HepG2 (cell line): ENCODE data around the gene TMEM14A. TPM values are rescaled to one million over a fixed set of nuclear protein-coding genes. Genes with fewer than 3 reads are reported as not detected.

Experiments used
- ATAC-seq: fragments of 200-7000 bp; cut with Tn5 transposase; 3 replicates; pipeline ENCODE4 v1.9.1; 2020; ENCODE audit warnings: mild to moderate bottlenecking, moderate library complexity
- BruUV-seq: library from RNA; stranded (reverse); fragments of 400-500 nt; replicated peaks from 2 replicates; lab custom pipeline; 2021; lab: Mats Ljungman, UMichigan
- CTCF ChIA-PET: fragments of 300-600 bp; formaldehyde crosslinking; extraction: SDS; loops from one replicate; lab custom pipeline; 2021; ENCODE audit warnings: low total read pairs, inconsistent platforms, low intra/inter-chr PET ratio; lab: Yijun Ruan, JAX
- POLR2A ChIA-PET: fragments of 350-600 bp; sonication (Branson Sonifier 250); formaldehyde crosslinking; loops from one replicate; lab custom pipeline; 2020; ENCODE audit warnings: antibody characterized with exemption, inconsistent platforms; lab: Yijun Ruan, JAX
- DNase-seq: peaks from one replicate; pipeline ENCODE4 v3.0.0-alpha.2; 2015; ENCODE audit warnings: low spot score
- FAIRE-seq: peaks from 3 replicates; lab custom pipeline; 2011; peaks lifted over from hg19 to GRCh38; lab: Jason Lieb, UNC
- H2AFZ ChIP-seq: one replicate; pipeline ENCODE4 v1.6.1; 2011; ENCODE audit warnings: low read length, inconsistent platforms
- H3K27ac ChIP-seq: fragments of 300-600 bp; 3 replicates; pipeline ENCODE4 v1.8.0; 2011; ENCODE audit warnings: mixed run types, mild to moderate bottlenecking, mixed read lengths, low read length, inconsistent platforms; ENCODE audit not compliant: insufficient read depth; ENCODE audit errors: extremely low read length
- H3K27me3 ChIP-seq, 2 experiments: fragments of 200-600 bp in 1 of 2; 2 replicates in 1 of 2; 3 replicates in 1 of 2; pipeline versions ENCODE4 v1.6.0 to v1.8.0; 2011; ENCODE audit warnings: low read length in 2 of 2, mild to moderate bottlenecking in 2 of 2, moderate library complexity in 2 of 2, inconsistent platforms in 1 of 2; ENCODE audit not compliant: insufficient read depth in 2 of 2, control insufficient read depth in 1 of 2
- H3K36me3 ChIP-seq, 2 experiments: fragments of 200-600 bp in 1 of 2; replicated peaks in 1 of 2; 2 replicates in 1 of 2; 3 replicates in 1 of 2; pipeline versions ENCODE4 v1.5.1 to v1.8.0; 2011; ENCODE audit warnings: low read length in 2 of 2, inconsistent platforms in 1 of 2; ENCODE audit not compliant: insufficient read depth in 2 of 2, control insufficient read depth in 1 of 2
- H3K4me1 ChIP-seq: 2 replicates; pipeline ENCODE4 v1.5.1; 2012; ENCODE audit warnings: low read length, inconsistent platforms; ENCODE audit not compliant: insufficient read depth
- H3K4me2 ChIP-seq: 2 replicates; pipeline ENCODE4 v1.6.0; 2011; ENCODE audit warnings: low read depth, low read length, inconsistent platforms
- H3K4me3 ChIP-seq, 3 experiments: fragments of 200-600 bp in 1 of 3; sonication (generic), shearing (Covaris generic) in 1 of 3; replicated peaks in 1 of 3; 2 replicates each; pipeline ENCODE4 v1.5.1; 2011 to 2016; ENCODE audit warnings: low read length in 3 of 3, inconsistent platforms in 2 of 3, low read depth in 2 of 3, mild to moderate bottlenecking in 2 of 3, control low read depth in 1 of 3, mixed read lengths in 1 of 3; ENCODE audit not compliant: insufficient read depth in 1 of 3
- H3K79me2 ChIP-seq: one replicate; pipeline ENCODE4 v1.6.1; 2011; ENCODE audit warnings: low read length, inconsistent platforms; ENCODE audit not compliant: insufficient read depth
- H3K9ac ChIP-seq: 2 replicates; pipeline ENCODE4 v1.6.0; 2011; ENCODE audit warnings: mild to moderate bottlenecking, low read depth, low read length, inconsistent platforms; ENCODE audit not compliant: insufficient read depth
- H3K9me3 ChIP-seq: 2 replicates; pipeline ENCODE4 v1.5.1; 2012; ENCODE audit warnings: mild to moderate bottlenecking, low read length
- H4K20me1 ChIP-seq: 2 replicates; pipeline ENCODE4 v1.6.0; 2011; ENCODE audit warnings: inconsistent platforms, mild to moderate bottlenecking, low read length, moderate library complexity; ENCODE audit not compliant: insufficient read depth
- AKAP8 ChIP-seq: sonication (generic); formaldehyde crosslinking; IDR thresholded peaks from 2 replicates; pipeline ENCODE4 v1.5.1; 2020; ENCODE audit warnings: mild to moderate bottlenecking, missing genetic modification reagents
- ERF ChIP-seq: IDR thresholded peaks from 2 replicates; pipeline ENCODE4 v1.6.1; 2018; ENCODE audit warnings: missing biosample characterization, missing genetic modification reagents
- FOXJ3 ChIP-seq: sonication (generic); formaldehyde crosslinking; IDR thresholded peaks from 2 replicates; pipeline ENCODE4 v1.4.0; 2020; ENCODE audit warnings: missing genetic modification reagents, mild to moderate bottlenecking, borderline replicate concordance
- HNF4G ChIP-seq, 2 experiments: sonication (generic) in 1 of 2; formaldehyde crosslinking in 1 of 2; IDR thresholded peaks; 2 replicates each; pipeline versions ENCODE4 v1.4.0 to v1.6.1; 2011 to 2020; ENCODE audit warnings: borderline replicate concordance in 2 of 2, low read depth in 2 of 2, mild to moderate bottlenecking in 2 of 2, low read length in 1 of 2, missing genetic modification reagents in 1 of 2, moderate library complexity in 1 of 2
- NFYC ChIP-seq: IDR thresholded peaks from 2 replicates; pipeline ENCODE4 v1.6.1; 2016; ENCODE audit warnings: missing genetic modification reagents, missing compliant biosample characterization
- TOE1 ChIP-seq: sonication (generic); formaldehyde crosslinking; IDR thresholded peaks from 2 replicates; pipeline ENCODE4 v1.4.0; 2020; ENCODE audit warnings: mild to moderate bottlenecking, missing genetic modification reagents
- ZMAT3 ChIP-seq: sonication (generic); formaldehyde crosslinking; conservative IDR thresholded peaks from 2 replicates; pipeline ENCODE4 v1.7.0; 2021; ENCODE audit warnings: missing genetic modification reagents
- ZNF180 ChIP-seq: sonication (generic); formaldehyde crosslinking; IDR thresholded peaks from 2 replicates; pipeline ENCODE4 v1.4.0; 2020; ENCODE audit warnings: low read depth, missing genetic modification reagents, borderline replicate concordance
- ZNF501 ChIP-seq: sonication (generic); formaldehyde crosslinking; IDR thresholded peaks from 2 replicates; pipeline ENCODE4 v1.5.1; 2020; ENCODE audit warnings: mild to moderate bottlenecking, moderate library complexity, missing genetic modification reagents
- ZNF543 ChIP-seq: sonication (generic); formaldehyde crosslinking; IDR thresholded peaks from 2 replicates; pipeline ENCODE4 v1.4.0; 2020; ENCODE audit warnings: mild to moderate bottlenecking, missing genetic modification reagents
- ZNF552 ChIP-seq: sonication (generic); formaldehyde crosslinking; IDR thresholded peaks from 2 replicates; pipeline ENCODE4 v1.9.0; 2022; ENCODE audit warnings: missing genetic modification reagents, mild to moderate bottlenecking, borderline replicate concordance
- ZNF598 ChIP-seq: sonication (generic); formaldehyde crosslinking; IDR thresholded peaks from 2 replicates; pipeline ENCODE4 v1.5.1; 2020; ENCODE audit warnings: mild to moderate bottlenecking, missing genetic modification reagents, borderline replicate concordance
- WGBS: methylation state at CpG from one replicate; pipeline ENCODE4 v1.1.6; 2017; ENCODE audit warnings: low lambda C conversion rate; 5-methylcytosine and 5-hydroxymethylcytosine counted together
- in situ Hi-C: cut with HindIII; loops from 2 replicates; pipeline ENCODE4 v1.10.0; 2017; ENCODE audit warnings: low pct_unique_long_range_greater_than_20kb; ENCODE audit not compliant: extremely low pct_ligation_motif_present
- intact Hi-C: fragments of 100-400 bp; cut with micrococcal nuclease; formaldehyde crosslinking; loops from one replicate; pipeline ENCODE4 v1.10.0; 2022; ENCODE audit not compliant: unreplicated experiment
- polyA plus RNA-seq, 8 experiments: library from polyadenylated mRNA; depleted of rRNA in 3 of 8; stranded (reverse) in 7 of 8; unstranded in 1 of 8; fragments of >200 nt; fragmentation: Illumina TruSeq in 4 of 8; extraction: Trizol in 4 of 8; gene quantifications; 2 replicates each; pipeline versions ENCODE4 v1.2.1 to v1.2.3, GENCODE V29; 2011 to 2016; ENCODE audit warnings: low read depth in 4 of 8, missing spikeins in 1 of 8, mixed read lengths in 1 of 8; ENCODE audit not compliant: insufficient read depth in 1 of 8
- total RNA-seq, 5 experiments: library from RNA; depleted of rRNA; stranded (reverse); fragments of >200 nt; fragmentation: Illumina TruSeq; extraction: Trizol; gene quantifications; 2 replicates each; pipeline ENCODE4 v1.2.3, GENCODE V29; 2016; ENCODE audit warnings: low read depth in 1 of 5
- TF ChIP-seq, protein P1 (sequence below): sonication (generic); formaldehyde crosslinking; IDR thresholded peaks from 2 replicates; pipeline ENCODE4 v1.8.1; 2023; ENCODE audit warnings: mild to moderate bottlenecking, missing genetic modification reagents
- TF ChIP-seq, protein P2 (sequence below): sonication (generic); formaldehyde crosslinking; IDR thresholded peaks from 2 replicates; pipeline ENCODE4 v1.4.0; 2020; ENCODE audit warnings: missing genetic modification reagents
- TF ChIP-seq, protein P3 (sequence below): sonication (generic); formaldehyde crosslinking; IDR thresholded peaks from 2 replicates; pipeline ENCODE4 v1.4.0; 2020; ENCODE audit warnings: missing genetic modification reagents
- TF ChIP-seq, protein P4 (sequence below): sonication (generic); formaldehyde crosslinking; IDR thresholded peaks from 2 replicates; pipeline ENCODE4 v1.9.0; 2021; ENCODE audit warnings: missing genetic modification reagents, borderline replicate concordance

The TMEM14A gene
- total and polyA plus RNA-seq, 2 of the 13 experiments (the other 11 are each of a cell fraction or from before 2014, with no cell fraction given) = 24.6 to 73.7 TPM

DNA sequence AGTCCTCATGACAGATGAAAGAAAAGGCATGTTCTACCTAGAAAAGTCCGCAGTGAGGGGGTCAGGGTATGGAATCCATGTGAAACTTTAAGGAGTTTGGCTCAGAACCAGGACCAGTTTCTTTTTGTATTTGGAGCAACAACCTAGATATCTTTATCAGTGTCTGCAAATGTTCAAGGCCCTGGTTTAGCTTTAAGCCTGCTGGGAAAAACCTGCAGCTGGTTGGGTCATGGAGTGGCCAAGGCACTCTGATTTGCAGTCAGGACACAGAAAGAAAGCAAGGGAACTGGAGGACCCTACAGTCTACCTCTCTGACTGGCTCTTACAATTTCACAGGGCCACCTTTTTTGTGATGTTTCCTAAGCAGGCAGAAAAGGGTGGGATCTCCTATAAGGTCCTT lies 58.7 kb downstream of the TMEM14A start (continued):
- TF ChIP-seq ZNF552 (no peak), ERF (CRISPR knock-in tag) (no peak), ZNF598 (CRISPR knock-in tag) (no peak)
- TF ChIP-seq, protein P1, sequence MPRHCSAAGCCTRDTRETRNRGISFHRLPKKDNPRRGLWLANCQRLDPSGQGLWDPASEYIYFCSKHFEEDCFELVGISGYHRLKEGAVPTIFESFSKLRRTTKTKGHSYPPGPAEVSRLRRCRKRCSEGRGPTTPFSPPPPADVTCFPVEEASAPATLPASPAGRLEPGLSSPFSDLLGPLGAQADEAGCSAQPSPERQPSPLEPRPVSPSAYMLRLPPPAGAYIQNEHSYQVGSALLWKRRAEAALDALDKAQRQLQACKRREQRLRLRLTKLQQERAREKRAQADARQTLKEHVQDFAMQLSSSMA (CRISPR knock-in tag) = no peak
- TF ChIP-seq, protein P2, sequence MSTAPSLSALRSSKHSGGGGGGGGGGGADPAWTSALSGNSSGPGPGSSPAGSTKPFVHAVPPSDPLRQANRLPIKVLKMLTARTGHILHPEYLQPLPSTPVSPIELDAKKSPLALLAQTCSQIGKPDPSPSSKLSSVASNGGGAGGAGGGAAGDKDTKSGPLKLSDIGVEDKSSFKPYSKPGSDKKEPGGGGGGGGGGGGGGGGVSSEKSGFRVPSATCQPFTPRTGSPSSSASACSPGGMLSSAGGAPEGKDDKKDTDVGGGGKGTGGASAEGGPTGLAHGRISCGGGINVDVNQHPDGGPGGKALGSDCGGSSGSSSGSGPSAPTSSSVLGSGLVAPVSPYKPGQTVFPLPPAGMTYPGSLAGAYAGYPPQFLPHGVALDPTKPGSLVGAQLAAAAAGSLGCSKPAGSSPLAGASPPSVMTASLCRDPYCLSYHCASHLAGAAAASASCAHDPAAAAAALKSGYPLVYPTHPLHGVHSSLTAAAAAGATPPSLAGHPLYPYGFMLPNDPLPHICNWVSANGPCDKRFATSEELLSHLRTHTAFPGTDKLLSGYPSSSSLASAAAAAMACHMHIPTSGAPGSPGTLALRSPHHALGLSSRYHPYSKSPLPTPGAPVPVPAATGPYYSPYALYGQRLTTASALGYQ (CRISPR knock-in tag) = no peak
- TF ChIP-seq, all 625 proteins: peak for 0

DNA sequence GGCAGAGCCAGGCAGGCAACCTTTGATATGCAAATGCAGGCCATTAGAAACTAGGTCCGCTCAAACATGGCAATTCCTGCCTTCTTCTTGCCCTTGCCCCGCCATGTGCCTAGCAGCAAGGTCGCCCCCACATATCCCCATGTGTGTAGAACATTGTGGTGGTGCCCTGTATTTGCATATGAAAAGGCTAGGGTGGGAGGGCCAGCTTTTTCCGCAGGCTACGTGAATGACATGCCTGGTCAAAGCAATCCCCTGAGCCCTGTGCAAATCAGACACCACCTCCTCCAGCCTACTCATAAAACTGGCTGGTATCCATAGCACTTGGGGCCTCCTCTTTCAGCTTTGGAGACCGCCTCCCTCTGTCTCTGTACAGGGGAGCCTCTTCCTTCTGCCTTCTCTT lies 60.8 kb downstream of the TMEM14A start:
- H2AFZ ChIP-seq = no peak overlapping the region
- no peak overlapping the region for H3K4me3 ChIP-seq
- no peak for FAIRE-seq
- CTCF ChIA-PET = no interaction called here
- H3K4me2 ChIP-seq = no peak overlapping the region
- H3K9ac ChIP-seq = no peak overlapping the region
- no peaks in the 10 kb centered on the region for H3K9me3 ChIP-seq
- in situ Hi-C loops = no loop called here
- H3K27ac ChIP-seq = no peak overlapping the region
- H3K4me1 ChIP-seq = peaks cover 53% of the 10 kb centered on the region
- no TSS peak for BruUV-seq
- WGBS = 84% methylated on average over 6 of the region's 6 CpGs
- ATAC-seq = no peak
- no peaks in the 10 kb centered on the region for H3K79me2 ChIP-seq
- TF ChIP-seq ZMAT3 (CRISPR knock-in tag) = no peak
- no peak for TF ChIP-seq HNF4G (IDR thresholded peaks at IDR 0.05; ENCODE audit: borderline replicate concordance, low read depth, low read length)
- TF ChIP-seq HNF4G (CRISPR knock-in tag; IDR thresholded peaks at IDR 0.05; ENCODE audit: borderline replicate concordance, low read depth) = no peak
- no peak for TF ChIP-seq TOE1 (CRISPR knock-in tag)
- TF ChIP-seq NFYC = no peak
- TF ChIP-seq ZNF501 (CRISPR knock-in tag) = no peak
- no peak for TF ChIP-seq ZNF180 (CRISPR knock-in tag)
- TF ChIP-seq, protein P3, sequence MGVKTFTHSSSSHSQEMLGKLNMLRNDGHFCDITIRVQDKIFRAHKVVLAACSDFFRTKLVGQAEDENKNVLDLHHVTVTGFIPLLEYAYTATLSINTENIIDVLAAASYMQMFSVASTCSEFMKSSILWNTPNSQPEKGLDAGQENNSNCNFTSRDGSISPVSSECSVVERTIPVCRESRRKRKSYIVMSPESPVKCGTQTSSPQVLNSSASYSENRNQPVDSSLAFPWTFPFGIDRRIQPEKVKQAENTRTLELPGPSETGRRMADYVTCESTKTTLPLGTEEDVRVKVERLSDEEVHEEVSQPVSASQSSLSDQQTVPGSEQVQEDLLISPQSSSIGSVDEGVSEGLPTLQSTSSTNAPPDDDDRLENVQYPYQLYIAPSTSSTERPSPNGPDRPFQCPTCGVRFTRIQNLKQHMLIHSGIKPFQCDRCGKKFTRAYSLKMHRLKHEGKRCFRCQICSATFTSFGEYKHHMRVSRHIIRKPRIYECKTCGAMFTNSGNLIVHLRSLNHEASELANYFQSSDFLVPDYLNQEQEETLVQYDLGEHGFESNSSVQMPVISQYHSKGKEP (CRISPR knock-in tag) = no peak
- no peak for TF ChIP-seq ZNF543 (CRISPR knock-in tag)
- no peak for TF ChIP-seq FOXJ3 (CRISPR knock-in tag)
- TF ChIP-seq, protein P4, sequence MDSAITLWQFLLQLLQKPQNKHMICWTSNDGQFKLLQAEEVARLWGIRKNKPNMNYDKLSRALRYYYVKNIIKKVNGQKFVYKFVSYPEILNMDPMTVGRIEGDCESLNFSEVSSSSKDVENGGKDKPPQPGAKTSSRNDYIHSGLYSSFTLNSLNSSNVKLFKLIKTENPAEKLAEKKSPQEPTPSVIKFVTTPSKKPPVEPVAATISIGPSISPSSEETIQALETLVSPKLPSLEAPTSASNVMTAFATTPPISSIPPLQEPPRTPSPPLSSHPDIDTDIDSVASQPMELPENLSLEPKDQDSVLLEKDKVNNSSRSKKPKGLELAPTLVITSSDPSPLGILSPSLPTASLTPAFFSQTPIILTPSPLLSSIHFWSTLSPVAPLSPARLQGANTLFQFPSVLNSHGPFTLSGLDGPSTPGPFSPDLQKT (CRISPR knock-in tag) = no peak
- TF ChIP-seq AKAP8 = no peak
- TF ChIP-seq, all 625 proteins: peak for 0
- no peaks in the 10 kb centered on the region for H3K36me3 ChIP-seq
- intact Hi-C loops = no loop called here
- no peaks in the 10 kb centered on the region for H3K27me3 ChIP-seq
- POLR2A ChIA-PET = no interaction called here
- no peak for DNase-seq
- no peaks in the 10 kb centered on the region for H4K20me1 ChIP-seq
